ENCODE data around the gene HIBCH.
"Not testable (repeated sequence)": the region's sequence is repeated elsewhere in the genome, so short reads cannot be mapped to it uniquely, and the experiment has no call there.

HIBCH gene

DNA sequence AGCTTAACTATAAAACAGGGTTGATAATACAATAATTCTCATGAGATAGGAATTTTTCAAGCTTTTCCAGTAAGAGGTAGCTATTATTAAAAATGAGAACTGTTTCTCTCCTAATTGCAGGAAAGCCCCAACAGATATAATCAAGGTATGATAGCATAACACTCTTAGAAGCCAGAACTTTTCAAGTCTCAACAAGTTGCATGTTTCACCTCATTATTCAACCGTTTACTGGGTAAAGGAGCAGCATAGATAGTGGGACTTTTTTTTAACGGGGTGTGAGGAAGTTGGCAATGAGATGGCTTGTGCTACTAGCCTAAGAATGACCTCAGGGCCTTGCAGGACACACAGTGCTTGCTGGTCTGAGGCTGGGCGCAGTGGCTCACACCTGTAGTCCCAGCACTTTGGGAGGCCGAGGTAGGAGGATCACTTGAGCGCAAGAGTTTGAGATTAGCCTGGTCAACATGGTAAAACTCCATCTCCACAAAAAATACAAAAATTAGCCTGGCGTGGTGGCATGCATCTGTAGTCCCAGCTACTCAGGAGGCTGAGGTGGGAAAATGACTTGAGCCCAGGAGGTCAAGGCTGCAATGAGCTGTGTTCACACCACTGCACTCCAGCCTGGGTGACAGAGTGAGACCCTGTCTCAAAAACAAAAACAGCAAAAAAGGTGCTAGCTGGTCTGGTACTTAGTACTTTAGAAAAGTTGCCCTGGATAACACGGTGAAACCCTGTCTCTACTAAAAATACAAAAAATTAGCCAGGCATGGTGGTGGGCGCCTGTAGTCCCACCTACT, 39.2 kb upstream of the HIBCH start:
- not testable (repeated sequence) for FAIRE-seq; DNase-seq (ENCODE audit: insufficient read length, low spot score)
- TF ChIP-seq SPI1 (IDR thresholded peaks at IDR 0.05; ENCODE audit: low read depth, low read length): peak; percentile 24; the same call in 1 of the 2 replicates

- DNase-seq (ENCODE audit: insufficient read length, low spot score): no peak
- TF ChIP-seq TAF1 (IDR thresholded peaks at IDR 0.05; ENCODE audit: low read depth, low read length): no peak
- TF ChIP-seq SPI1 (IDR thresholded peaks at IDR 0.05; ENCODE audit: low read depth, low read length): no peak
- TF ChIP-seq POU2F2 (IDR thresholded peaks at IDR 0.05; ENCODE audit: low read depth, low read length): no peak
- no peak for TF ChIP-seq POLR2A (IDR thresholded peaks at IDR 0.05; ENCODE audit: low read depth, low read length)
- TF ChIP-seq PAX5 (IDR thresholded peaks at IDR 0.05; ENCODE audit: insufficient read depth, low read length, severe bottlenecking): no peak
- no peak for TF ChIP-seq POLR2AphosphoS5 (IDR thresholded peaks at IDR 0.05; ENCODE audit: low read depth, low read length)
- no peak for FAIRE-seq
These were observed 38.0 kb upstream of the HIBCH start for GRCh38 chr2:190357600-190357999.

DNA sequence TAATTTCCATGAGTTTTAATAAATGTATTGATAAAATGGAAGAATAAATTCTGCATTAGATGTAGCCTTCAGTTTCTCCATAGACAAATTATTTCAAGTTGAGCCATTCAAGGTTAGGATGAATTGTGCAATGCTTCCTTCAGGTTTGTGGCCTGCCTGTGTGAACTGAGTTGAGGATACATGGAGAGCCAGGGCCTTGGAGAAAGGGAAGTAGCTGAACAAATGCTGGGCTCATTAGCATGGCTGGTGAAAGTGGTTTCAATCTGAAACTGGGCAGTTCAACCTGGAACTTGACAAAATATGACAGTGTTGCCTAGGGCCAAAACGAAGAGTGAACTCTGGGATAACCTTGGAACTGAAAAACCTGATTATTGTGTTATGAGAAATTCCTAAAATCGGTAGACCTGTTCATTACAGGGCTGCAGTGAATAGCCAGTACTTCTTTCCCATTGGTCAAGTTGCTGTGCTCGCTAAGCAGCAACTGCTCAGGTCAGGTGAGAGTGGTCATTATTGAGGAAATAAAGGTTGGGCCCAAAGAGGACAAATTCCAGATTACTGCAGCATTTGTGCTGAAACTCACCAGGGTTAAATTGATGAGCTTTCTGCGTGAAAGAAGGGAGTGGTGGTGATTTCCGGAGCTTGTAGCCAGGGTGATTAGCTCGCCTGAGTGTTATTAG, 36.5 kb upstream of the HIBCH start:
- FAIRE-seq: no peak
- no peak for TF ChIP-seq PAX5 (IDR thresholded peaks at IDR 0.05; ENCODE audit: insufficient read depth, low read length, severe bottlenecking)
- TF ChIP-seq POLR2A (IDR thresholded peaks at IDR 0.05; ENCODE audit: low read depth, low read length): no peak
- TF ChIP-seq POLR2AphosphoS5 (IDR thresholded peaks at IDR 0.05; ENCODE audit: low read depth, low read length): no peak
- no peak for TF ChIP-seq SPI1 (IDR thresholded peaks at IDR 0.05; ENCODE audit: low read depth, low read length)
- no peak for TF ChIP-seq POU2F2 (IDR thresholded peaks at IDR 0.05; ENCODE audit: low read depth, low read length)
- TF ChIP-seq TAF1 (IDR thresholded peaks at IDR 0.05; ENCODE audit: low read depth, low read length): no peak
- DNase-seq (ENCODE audit: insufficient read length, low spot score): no peak

GRCh38 chr2:190354003-190354690, 34.5 kb upstream of the HIBCH start:
- no peak for DNase-seq (ENCODE audit: insufficient read length, low spot score)
- FAIRE-seq: no peak
- TF ChIP-seq POLR2A (IDR thresholded peaks at IDR 0.05; ENCODE audit: low read depth, low read length) (no peak), TAF1 (IDR thresholded peaks at IDR 0.05; ENCODE audit: low read depth, low read length) (no peak), POLR2AphosphoS5 (IDR thresholded peaks at IDR 0.05; ENCODE audit: low read depth, low read length) (no peak), POU2F2 (IDR thresholded peaks at IDR 0.05; ENCODE audit: low read depth, low read length) (no peak), SPI1 (IDR thresholded peaks at IDR 0.05; ENCODE audit: low read depth, low read length) (no peak), PAX5 (IDR thresholded peaks at IDR 0.05; ENCODE audit: insufficient read depth, low read length, severe bottlenecking) (no peak)

- TF ChIP-seq PAX5 (IDR thresholded peaks at IDR 0.05; ENCODE audit: insufficient read depth, low read length, severe bottlenecking) (no peak), SPI1 (IDR thresholded peaks at IDR 0.05; ENCODE audit: low read depth, low read length) (no peak)
- DNase-seq (ENCODE audit: insufficient read length, low spot score): no peak
- FAIRE-seq: no peak
These were observed 33.9 kb upstream of the HIBCH start for GRCh38 chr2:190353537-190353899.

DNA sequence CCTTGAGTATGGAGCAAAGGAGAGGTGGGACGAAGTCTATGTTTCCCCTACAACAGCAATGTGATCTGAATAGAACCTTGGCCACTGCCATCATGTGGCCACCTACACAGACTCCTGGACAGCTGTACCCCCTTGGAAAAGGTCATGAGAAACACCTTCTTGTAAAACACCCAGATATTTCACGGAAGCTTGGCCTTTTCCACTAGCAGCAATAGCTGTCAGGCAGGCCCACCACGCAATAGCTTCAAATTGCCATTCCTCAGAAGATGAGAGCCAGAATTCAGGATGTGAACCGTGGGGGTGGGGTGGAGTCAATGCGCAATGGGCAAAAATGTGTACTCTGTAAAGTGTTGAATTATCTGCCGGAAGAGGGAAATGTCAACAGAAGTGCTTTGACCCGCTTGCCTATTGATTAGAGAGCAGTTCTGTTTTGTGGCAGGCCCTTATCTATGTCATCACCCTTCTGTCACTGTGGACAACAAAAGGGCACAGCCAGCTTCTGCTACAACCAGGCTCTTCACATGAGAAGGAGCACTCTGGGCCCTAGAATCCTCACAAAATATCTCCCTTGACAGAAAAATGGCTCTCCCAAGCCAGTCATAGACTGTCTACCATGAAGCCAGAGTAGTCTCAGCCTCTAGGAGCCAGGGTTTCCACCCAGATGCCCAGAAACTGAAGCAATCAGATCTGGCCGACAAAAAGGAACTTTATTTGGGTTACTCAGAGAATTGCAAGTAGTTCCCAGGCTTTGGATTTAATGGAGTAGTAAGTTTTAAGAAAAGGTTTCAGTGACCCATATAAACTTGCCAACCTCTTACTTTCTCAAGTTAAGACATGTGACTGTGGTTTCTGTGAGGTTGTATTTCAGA, 33.3 kb upstream of the HIBCH start:
- TF ChIP-seq POU2F2 (IDR thresholded peaks at IDR 0.05; ENCODE audit: low read depth, low read length) (no peak), TAF1 (IDR thresholded peaks at IDR 0.05; ENCODE audit: low read depth, low read length) (no peak), PAX5 (IDR thresholded peaks at IDR 0.05; ENCODE audit: insufficient read depth, low read length, severe bottlenecking) (no peak), SPI1 (IDR thresholded peaks at IDR 0.05; ENCODE audit: low read depth, low read length) (no peak), POLR2A (IDR thresholded peaks at IDR 0.05; ENCODE audit: low read depth, low read length) (no peak), POLR2AphosphoS5 (IDR thresholded peaks at IDR 0.05; ENCODE audit: low read depth, low read length) (no peak)
- FAIRE-seq (no peak), DNase-seq (ENCODE audit: insufficient read length, low spot score) (no peak)

DNA sequence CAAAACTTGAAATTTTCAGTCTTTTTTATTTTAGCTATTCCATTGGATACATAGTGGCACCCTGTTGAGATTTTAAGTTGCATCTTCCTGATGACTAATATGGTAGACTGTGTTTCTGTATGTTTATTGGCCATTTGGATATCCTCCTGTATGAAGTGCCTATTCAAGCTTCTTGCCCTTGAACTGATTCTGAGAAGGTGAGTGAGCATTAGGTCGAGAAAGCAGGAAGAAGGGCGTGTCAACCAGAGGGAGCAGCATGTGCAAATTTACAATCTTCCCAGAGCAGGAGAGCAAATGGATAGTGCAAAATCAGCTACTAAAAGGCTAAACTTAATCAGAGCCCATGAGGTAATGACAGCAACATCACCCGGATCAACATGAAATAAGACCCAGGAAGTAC, 32.3 kb upstream of the HIBCH start:
- FAIRE-seq: no peak
- TF ChIP-seq POU2F2 (IDR thresholded peaks at IDR 0.05; ENCODE audit: low read depth, low read length): no peak
- TF ChIP-seq SPI1 (IDR thresholded peaks at IDR 0.05; ENCODE audit: low read depth, low read length): no peak
- TF ChIP-seq POLR2AphosphoS5 (IDR thresholded peaks at IDR 0.05; ENCODE audit: low read depth, low read length): no peak

DNA sequence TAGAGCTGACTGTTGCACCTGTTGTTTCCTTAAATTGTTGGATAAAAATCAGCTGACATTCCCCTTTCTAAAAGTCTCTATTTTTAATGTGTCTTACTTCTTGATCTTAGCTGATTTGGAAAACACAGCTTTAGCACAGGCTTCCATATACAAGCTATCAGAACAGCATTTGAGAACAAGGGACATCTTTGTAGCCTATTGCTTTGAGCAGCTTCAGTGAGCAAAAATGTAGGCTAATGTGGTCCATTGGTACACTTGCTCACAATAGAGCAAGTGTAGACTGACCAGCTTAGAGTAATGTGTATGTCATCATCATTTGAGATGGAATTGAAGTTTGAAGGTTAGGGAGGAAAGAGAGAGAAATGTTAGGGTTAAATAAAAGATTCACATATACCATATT, 30.7 kb upstream of the HIBCH start:
- no peak for DNase-seq (ENCODE audit: insufficient read length, low spot score)
- no peak for FAIRE-seq
- TF ChIP-seq POLR2A (IDR thresholded peaks at IDR 0.05; ENCODE audit: low read depth, low read length) (no peak), POLR2AphosphoS5 (IDR thresholded peaks at IDR 0.05; ENCODE audit: low read depth, low read length) (no peak), POU2F2 (IDR thresholded peaks at IDR 0.05; ENCODE audit: low read depth, low read length) (no peak), SPI1 (IDR thresholded peaks at IDR 0.05; ENCODE audit: low read depth, low read length) (no peak), TAF1 (IDR thresholded peaks at IDR 0.05; ENCODE audit: low read depth, low read length) (no peak), PAX5 (IDR thresholded peaks at IDR 0.05; ENCODE audit: insufficient read depth, low read length, severe bottlenecking) (no peak)

More for the DNA sequence above, 32.3 kb upstream of the HIBCH start:
- DNase-seq (ENCODE audit: insufficient read length, low spot score): no peak

DNA sequence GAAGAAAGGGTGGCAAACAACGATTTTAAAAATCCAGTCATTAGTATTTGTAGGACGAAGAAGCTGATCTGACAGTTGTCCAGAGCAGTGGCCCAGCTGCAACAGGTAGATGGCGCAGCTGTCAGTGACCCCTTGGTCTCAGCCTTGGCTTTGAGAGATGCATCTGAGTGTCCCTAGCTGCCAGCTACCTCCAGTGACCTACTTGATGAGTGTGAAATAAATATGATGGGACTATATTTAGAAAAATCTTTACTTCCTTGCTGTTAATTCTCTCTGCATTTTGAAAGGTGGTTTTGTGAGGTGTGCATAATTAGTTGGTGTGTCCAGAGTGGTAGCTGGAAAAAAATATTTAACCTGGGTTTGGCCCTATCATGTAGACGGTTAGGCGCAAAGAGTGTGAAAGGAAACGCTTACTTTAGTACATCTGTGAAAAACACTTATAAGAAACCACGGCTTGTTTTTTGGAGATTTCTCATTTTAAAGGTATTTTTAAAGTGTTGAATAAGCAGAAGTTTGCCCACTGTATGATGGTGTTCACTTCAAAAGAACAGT, 24.7 kb upstream of the HIBCH start:
- TF ChIP-seq POLR2A (IDR thresholded peaks at IDR 0.05; ENCODE audit: low read depth, low read length) (no peak), PAX5 (IDR thresholded peaks at IDR 0.05; ENCODE audit: insufficient read depth, low read length, severe bottlenecking) (no peak), POLR2AphosphoS5 (IDR thresholded peaks at IDR 0.05; ENCODE audit: low read depth, low read length) (no peak), POU2F2 (IDR thresholded peaks at IDR 0.05; ENCODE audit: low read depth, low read length) (no peak), SPI1 (IDR thresholded peaks at IDR 0.05; ENCODE audit: low read depth, low read length) (no peak), TAF1 (IDR thresholded peaks at IDR 0.05; ENCODE audit: low read depth, low read length) (no peak)
- FAIRE-seq (peak; percentile 82), DNase-seq (ENCODE audit: insufficient read length, low spot score) (peak; percentile 18)

Data from GM12891 (cell line).